ENCODE results near the gene C20orf141.

Gene C20orf141

DNA sequence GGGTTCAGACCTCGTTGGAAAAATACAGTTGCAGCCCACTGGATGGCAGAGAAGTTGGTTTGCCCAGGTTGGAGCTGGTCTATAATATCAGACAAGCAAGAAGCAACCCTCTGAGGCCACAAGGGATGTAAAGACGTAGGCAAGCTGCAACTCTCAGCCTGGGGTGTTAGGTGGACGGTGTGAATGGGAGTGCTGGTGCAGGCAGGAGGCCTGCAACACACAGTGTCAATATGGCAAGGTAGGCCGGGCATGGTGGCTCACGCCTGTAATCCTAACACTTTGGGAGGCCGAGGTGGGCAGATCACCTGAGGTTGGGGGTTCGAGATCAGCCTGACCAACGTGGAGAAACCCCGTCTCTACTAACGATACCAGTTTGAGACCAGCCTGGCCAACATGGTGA, 36.3 kb downstream of the C20orf141 start:
- no peak for DNase-seq (ENCODE audit: low read depth)

- DNase-seq (ENCODE audit: low read depth) = no peak
Measured at GRCh38 chr20:2858591-2858990, 43.8 kb downstream of the C20orf141 start.

- no peak for DNase-seq (ENCODE audit: low read depth)
Measured at GRCh38 chr20:2859330-2860121, 44.7 kb downstream of the C20orf141 start.

GRCh38 chr20:2864626-2865025, 49.8 kb downstream of the C20orf141 start:
- no peak for DNase-seq (ENCODE audit: low read depth)

DNA sequence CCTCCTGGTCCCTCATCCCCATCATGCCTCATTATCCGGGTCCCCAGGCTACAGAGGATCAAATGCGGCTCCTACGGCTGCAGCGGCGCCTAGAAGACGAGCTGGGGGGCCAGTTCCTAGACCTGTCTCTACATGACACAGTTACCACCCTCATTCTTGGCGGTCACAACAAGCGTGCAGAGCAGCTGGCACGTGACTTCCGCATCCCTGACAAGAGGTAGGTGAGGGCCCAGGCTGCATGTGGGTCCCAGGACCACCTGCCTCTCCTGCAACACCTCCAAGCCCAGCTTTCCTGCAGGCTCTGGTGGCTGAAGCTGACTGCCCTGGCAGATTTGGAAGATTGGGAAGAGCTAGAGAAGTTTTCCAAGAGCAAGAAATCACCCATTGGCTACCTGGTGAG, 50.3 kb downstream of the C20orf141 start:
- DNase-seq (ENCODE audit: low read depth) = no peak

Measured in stimulated activated CD4-positive, alpha-beta T cell treated with anti-CD3 and anti-CD28 coated beads, Interleukin-2, amount 100 ng/mL, for 4 hours (primary cell).